Fibroblast of lung (primary cell): Measurements from ENCODE around the gene FAM43A. TPM values are rescaled to one million over a fixed set of nuclear protein-coding genes. Genes with fewer than 3 reads are reported as not detected.

Experiments used
- DNase-seq, 2 donors: peaks; one replicate each; pipeline versions ENCODE4 v3.0.0 to v3.0.0-alpha.2; 2010; ENCODE audit warnings: low read depth in 2 of 2
- H2AFZ ChIP-seq: 2 replicates; pipeline ENCODE4 v1.5.1; 2012; ENCODE audit warnings: low read length, control low read depth, inconsistent platforms
- H3K27ac ChIP-seq: 2 replicates; pipeline ENCODE4 v1.5.1; 2011; ENCODE audit warnings: low read length, control low read depth; ENCODE audit not compliant: insufficient read depth
- H3K27me3 ChIP-seq: 2 replicates; pipeline ENCODE4 v1.5.1; 2011; ENCODE audit warnings: mild to moderate bottlenecking, low read length; ENCODE audit not compliant: control insufficient read depth, insufficient read depth
- H3K36me3 ChIP-seq: 2 replicates; pipeline ENCODE4 v1.5.1; 2011; ENCODE audit warnings: low read length; ENCODE audit not compliant: control insufficient read depth, insufficient read depth
- H3K4me1 ChIP-seq: 2 replicates; pipeline ENCODE4 v1.5.1; 2011; ENCODE audit warnings: low read length; ENCODE audit not compliant: control insufficient read depth, insufficient read depth; ENCODE audit errors: extremely low read depth
- H3K4me2 ChIP-seq: 2 replicates; pipeline ENCODE4 v1.5.1; 2011; ENCODE audit warnings: low read length, control low read depth; ENCODE audit not compliant: insufficient read depth; ENCODE audit errors: extremely low read depth
- H3K4me3 ChIP-seq, 4 experiments: fragments of 200-600 bp in 1 of 4; sonication (generic) in 1 of 4; replicated peaks in 1 of 4; 2 replicates each; pipeline ENCODE4 v1.5.1; 2011 to 2016; ENCODE audit warnings: low read length in 4 of 4, low read depth in 3 of 4, mild to moderate bottlenecking in 3 of 4, control low read depth in 2 of 4, inconsistent platforms in 1 of 4, mixed read lengths in 1 of 4; ENCODE audit not compliant: insufficient read depth in 1 of 4; ENCODE audit errors: control extremely low read depth in 1 of 4
- H3K79me2 ChIP-seq: 2 replicates; pipeline ENCODE4 v1.5.1; 2012; ENCODE audit warnings: mild to moderate bottlenecking, low read length, inconsistent platforms; ENCODE audit not compliant: control insufficient read depth, insufficient read depth
- H3K9ac ChIP-seq: 2 replicates; pipeline ENCODE4 v1.5.1; 2011; ENCODE audit warnings: mild to moderate bottlenecking, low read length, control low read depth; ENCODE audit not compliant: insufficient read depth
- H3K9me3 ChIP-seq: 2 replicates; pipeline ENCODE4 v1.5.1; 2012; ENCODE audit warnings: low read depth, low read length; ENCODE audit not compliant: control insufficient read depth, insufficient read depth
- H4K20me1 ChIP-seq: 2 replicates; pipeline ENCODE4 v1.5.1; 2011; ENCODE audit warnings: low read length; ENCODE audit not compliant: control insufficient read depth, insufficient read depth; ENCODE audit errors: extremely low read depth
- EZH2 ChIP-seq: IDR thresholded peaks from 2 replicates; pipeline ENCODE4 v1.5.1; 2012; ENCODE audit warnings: low read length, control low read depth, mild to moderate bottlenecking; ENCODE audit errors: missing control alignments
- polyA plus RNA-seq, 2 donors: library from polyadenylated mRNA; depleted of rRNA in 1 of 2; stranded (reverse) in 1 of 2; unstranded in 1 of 2; fragments of >200 nt; gene quantifications; 2 replicates each; pipeline ENCODE4 v1.2.1, GENCODE V29; 2011 to 2012; ENCODE audit warnings: missing spikeins in 1 of 2
- total RNA-seq: library from RNA; depleted of rRNA; stranded (reverse); fragments of >200 nt; gene quantifications from 2 replicates; pipeline ENCODE4 v1.2.1, GENCODE V29; 2014
- TF ChIP-seq, protein P1 (sequence below), 2 donors: IDR thresholded peaks in 1 of 2; conservative IDR thresholded peaks in 1 of 2; 1 replicate in 1 of 2; 2 replicates in 1 of 2; pipeline ENCODE4 v1.5.1; 2011 to 2012; ENCODE audit warnings: low read length in 2 of 2, control low read depth in 1 of 2, inconsistent platforms in 1 of 2, low read depth in 1 of 2, mild to moderate bottlenecking in 1 of 2

Gene FAM43A
- total and polyA plus RNA-seq, 2 donors (not counting 1 experiment from before 2014, with no cell fraction given) = 3.2 to 8.8 TPM

DNA sequence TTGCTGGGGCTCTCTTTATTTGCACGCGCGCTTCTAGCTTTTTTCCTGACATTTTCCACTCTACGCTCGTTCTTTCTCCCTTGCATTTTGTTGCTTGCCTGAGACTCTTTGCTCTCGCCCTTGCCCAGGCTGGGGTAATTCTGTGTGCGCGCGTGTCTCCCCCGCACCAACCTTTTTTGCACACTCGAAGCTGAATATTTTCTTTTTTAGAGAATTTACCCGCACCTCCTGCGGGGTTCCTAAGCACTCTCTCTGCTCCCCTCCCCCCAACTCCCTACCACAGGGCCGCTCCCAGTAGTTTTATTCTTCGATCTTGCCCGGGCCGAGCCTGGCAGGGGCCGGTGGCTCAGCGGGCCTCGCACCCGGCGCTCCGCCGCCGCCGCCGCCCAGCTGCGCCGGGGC lies 732 bp downstream of the FAM43A start:
- TF ChIP-seq, protein P1, sequence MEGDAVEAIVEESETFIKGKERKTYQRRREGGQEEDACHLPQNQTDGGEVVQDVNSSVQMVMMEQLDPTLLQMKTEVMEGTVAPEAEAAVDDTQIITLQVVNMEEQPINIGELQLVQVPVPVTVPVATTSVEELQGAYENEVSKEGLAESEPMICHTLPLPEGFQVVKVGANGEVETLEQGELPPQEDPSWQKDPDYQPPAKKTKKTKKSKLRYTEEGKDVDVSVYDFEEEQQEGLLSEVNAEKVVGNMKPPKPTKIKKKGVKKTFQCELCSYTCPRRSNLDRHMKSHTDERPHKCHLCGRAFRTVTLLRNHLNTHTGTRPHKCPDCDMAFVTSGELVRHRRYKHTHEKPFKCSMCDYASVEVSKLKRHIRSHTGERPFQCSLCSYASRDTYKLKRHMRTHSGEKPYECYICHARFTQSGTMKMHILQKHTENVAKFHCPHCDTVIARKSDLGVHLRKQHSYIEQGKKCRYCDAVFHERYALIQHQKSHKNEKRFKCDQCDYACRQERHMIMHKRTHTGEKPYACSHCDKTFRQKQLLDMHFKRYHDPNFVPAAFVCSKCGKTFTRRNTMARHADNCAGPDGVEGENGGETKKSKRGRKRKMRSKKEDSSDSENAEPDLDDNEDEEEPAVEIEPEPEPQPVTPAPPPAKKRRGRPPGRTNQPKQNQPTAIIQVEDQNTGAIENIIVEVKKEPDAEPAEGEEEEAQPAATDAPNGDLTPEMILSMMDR (conservative IDR thresholded peaks at IDR 0.05 in 1 of 2, IDR thresholded peaks at IDR 0.05 in 1 of 2; ENCODE audit: low read depth in 1 of 2, low read length in 2 of 2) = no peak
- TF ChIP-seq EZH2 = no peak
- Histone ChIP-seq H3K27me3 (no peaks in the 10 kb centered on the region), H3K4me2 (peak overlapping the region; percentile 93), H3K79me2 (peaks cover 7% of the 10 kb centered on the region), H3K4me1 (peaks cover 11% of the 10 kb centered on the region), H3K4me3 (peak overlapping the region; percentile 59 to 90 (median 77)), H3K9me3 (no peaks in the 10 kb centered on the region), H3K36me3 (no peaks in the 10 kb centered on the region), H3K9ac (peak overlapping the region; percentile 73), H2AFZ (no peak overlapping the region), H4K20me1 (no peaks in the 10 kb centered on the region), H3K27ac (no peak overlapping the region)
- no peak for DNase-seq

DNA sequence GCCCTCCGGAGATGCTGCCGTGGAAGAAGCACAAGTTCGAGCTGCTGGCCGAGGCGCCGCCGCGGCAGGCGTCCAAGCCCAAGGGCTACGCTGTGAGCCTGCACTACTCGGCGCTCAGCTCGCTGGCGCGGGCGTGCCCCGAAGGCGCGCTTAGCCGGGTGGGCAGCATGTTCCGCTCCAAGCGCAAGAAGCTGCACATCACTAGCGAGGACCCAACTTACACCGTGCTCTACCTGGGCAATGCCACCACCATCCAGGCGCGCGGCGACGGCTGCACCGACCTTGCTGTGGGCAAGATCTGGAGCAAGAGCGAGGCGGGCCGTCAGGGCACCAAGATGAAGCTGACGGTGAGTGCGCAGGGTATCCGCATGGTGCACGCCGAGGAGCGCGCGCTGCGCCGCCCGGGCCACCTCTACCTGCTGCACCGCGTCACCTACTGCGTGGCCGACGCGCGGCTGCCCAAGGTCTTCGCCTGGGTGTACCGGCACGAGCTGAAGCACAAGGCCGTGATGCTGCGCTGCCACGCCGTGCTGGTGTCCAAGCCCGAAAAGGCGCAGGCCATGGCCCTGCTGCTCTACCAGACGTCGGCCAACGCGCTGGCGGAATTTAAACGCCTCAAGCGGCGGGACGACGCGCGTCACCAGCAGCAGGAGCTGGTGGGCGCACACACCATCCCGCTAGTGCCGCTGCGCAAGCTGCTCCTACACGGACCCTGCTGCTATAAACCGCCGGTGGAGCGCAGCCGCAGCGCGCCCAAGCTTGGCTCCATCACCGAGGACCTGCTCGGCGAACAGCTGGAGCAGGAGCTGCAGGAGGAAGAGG lies 1.3 kb downstream of the FAM43A start:
- peaks cover 11% of the 10 kb centered on the region for H3K4me1 ChIP-seq
- H3K4me2 ChIP-seq = peak overlapping the region; percentile 93
- no peak overlapping the region for H3K27ac ChIP-seq
- H4K20me1 ChIP-seq = no peaks in the 10 kb centered on the region
- H2AFZ ChIP-seq = peak overlapping the region; percentile 21
- peak overlapping the region; percentile 24 to 90 (median 66) for H3K4me3 ChIP-seq
- no peaks in the 10 kb centered on the region for H3K27me3 ChIP-seq
- no peaks in the 10 kb centered on the region for H3K9me3 ChIP-seq
- DNase-seq = peak; percentile 62 to 73
- no peaks in the 10 kb centered on the region for H3K36me3 ChIP-seq
- peak overlapping the region; percentile 34 for H3K9ac ChIP-seq
- H3K79me2 ChIP-seq = peaks cover 7% of the 10 kb centered on the region
- TF ChIP-seq, protein P1 (conservative IDR thresholded peaks at IDR 0.05 in 1 of 2, IDR thresholded peaks at IDR 0.05 in 1 of 2; ENCODE audit: low read depth in 1 of 2, low read length in 2 of 2) = no peak

DNA sequence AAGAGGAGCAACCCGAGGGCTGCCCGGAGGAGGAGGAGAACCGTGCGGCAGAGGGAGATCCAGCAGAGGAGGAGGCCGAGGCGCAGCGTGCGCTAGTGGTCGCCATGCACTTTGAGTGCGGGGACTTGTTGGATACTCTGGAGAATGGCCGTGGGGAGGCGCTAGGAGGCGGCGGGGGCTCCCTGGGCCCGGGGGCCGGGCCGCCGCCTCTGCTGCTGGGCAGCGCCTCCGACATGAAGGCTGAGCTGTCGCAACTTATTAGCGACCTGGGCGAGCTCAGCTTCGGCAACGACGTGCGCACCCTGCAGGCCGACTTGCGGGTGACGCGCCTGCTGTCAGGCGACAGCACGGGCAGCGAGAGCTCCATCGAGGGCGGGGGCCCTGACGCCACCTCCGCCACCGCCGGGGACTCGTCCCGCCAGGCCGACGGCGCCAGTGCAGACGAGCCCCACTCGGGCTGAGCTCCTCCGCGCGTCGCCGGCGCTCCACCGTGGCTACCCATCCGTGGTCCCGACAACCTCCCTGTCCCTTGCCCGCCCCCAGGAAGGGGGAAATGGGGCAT lies 2.0 kb downstream of the FAM43A start:
- Histone ChIP-seq H3K9ac (no peak overlapping the region), H3K4me3 (peak overlapping the region; percentile 24 to 90 (median 66)), H3K27me3 (no peaks in the 10 kb centered on the region), H3K79me2 (peaks cover 7% of the 10 kb centered on the region), H2AFZ (peak overlapping the region; percentile 21), H4K20me1 (no peaks in the 10 kb centered on the region), H3K4me2 (peak overlapping the region; percentile 93), H3K4me1 (peaks cover 11% of the 10 kb centered on the region), H3K27ac (no peak overlapping the region), H3K36me3 (no peaks in the 10 kb centered on the region), H3K9me3 (no peaks in the 10 kb centered on the region)
- peak; percentile 66 to 69 for DNase-seq
- TF ChIP-seq EZH2 = no peak
- TF ChIP-seq, protein P1 (conservative IDR thresholded peaks at IDR 0.05 in 1 of 2, IDR thresholded peaks at IDR 0.05 in 1 of 2; ENCODE audit: low read depth in 1 of 2, low read length in 2 of 2) = peak; percentile 3 to 30
